GM12878 (cell line): ENCODE measurements around the gene NT5M. TPM values are rescaled to one million over a fixed set of nuclear protein-coding genes. Genes with fewer than 3 reads are reported as not detected.
"Not testable (repeated sequence)": the region's sequence is repeated elsewhere in the genome, so short reads cannot be mapped to it uniquely, and the experiment has no call there.

Source experiments
- ATAC-seq: fragments of 200-7000 bp; cut with Tn5 transposase; 3 replicates; pipeline ENCODE4 v1.9.1; 2020; ENCODE audit warnings: mild to moderate bottlenecking, moderate library complexity
- BruUV-seq: library from RNA; stranded (reverse); fragments of 400-500 nt; replicated peaks from 2 replicates; lab custom pipeline; 2021; lab: Mats Ljungman, UMichigan
- CTCF ChIA-PET: fragments of 300-600 bp; sonication (Branson Sonifier 250); formaldehyde crosslinking; extraction: SDS; loops from one replicate; lab custom pipeline; 2021; ENCODE audit warnings: inconsistent platforms; lab: Yijun Ruan, JAX
- POLR2A ChIA-PET: fragments of 350-600 bp; formaldehyde crosslinking; extraction: SDS; loops from one replicate; lab custom pipeline; 2021; ENCODE audit warnings: inconsistent platforms; lab: Charles Lee
- RAD21 ChIA-PET: fragments of 300-600 bp; sonication (Branson Sonifier 250); formaldehyde crosslinking; loops from one replicate; lab custom pipeline; 2023; ENCODE audit warnings: antibody characterized with exemption; ENCODE audit not compliant: unreplicated experiment; lab: Charles Lee
- SMC1A ChIA-PET: fragments of 300-600 bp; sonication (Branson Sonifier 250); formaldehyde crosslinking; loops from one replicate; lab custom pipeline; 2023; ENCODE audit not compliant: unreplicated experiment, uncharacterized antibody; lab: Charles Lee
- DNase-seq: peaks from one replicate; pipeline ENCODE4 v3.0.0-alpha.2; 2011; ENCODE audit warnings: low read depth, low spot score
- FAIRE-seq: peaks from 3 replicates; lab custom pipeline; 2011; peaks lifted over from hg19 to GRCh38; lab: Jason Lieb, UNC
- H2AFZ ChIP-seq: 2 replicates; pipeline ENCODE4 v1.6.0; 2011; ENCODE audit warnings: low read depth, low read length, control low read depth; ENCODE audit not compliant: control insufficient read depth
- H3K27ac ChIP-seq: 2 replicates; pipeline ENCODE4 v1.5.1; 2011; ENCODE audit warnings: control low read depth; ENCODE audit not compliant: control insufficient read depth, insufficient read depth
- H3K27me3 ChIP-seq, 2 experiments: replicated peaks in 1 of 2; 2 replicates each; pipeline versions ENCODE4 v1.6.0 to v1.6.1; 2011; ENCODE audit warnings: low read length in 1 of 2; ENCODE audit not compliant: control insufficient read depth in 2 of 2, insufficient read depth in 2 of 2
- H3K36me3 ChIP-seq, 2 experiments: 2 replicates each; pipeline ENCODE4 v1.5.1; 2011; ENCODE audit warnings: low read length in 1 of 2; ENCODE audit not compliant: control insufficient read depth in 2 of 2, insufficient read depth in 2 of 2
- H3K4me1 ChIP-seq: 2 replicates; pipeline ENCODE4 v1.6.1; 2011; ENCODE audit warnings: mild to moderate bottlenecking, low read length, moderate library complexity, mixed read lengths; ENCODE audit not compliant: control insufficient read depth, insufficient read depth
- H3K4me2 ChIP-seq: 2 replicates; pipeline ENCODE4 v1.6.0; 2011; ENCODE audit warnings: control low read depth; ENCODE audit not compliant: control insufficient read depth, insufficient read depth
- H3K4me3 ChIP-seq: fragments of 200-600 bp; sonication (generic); 2 replicates; pipeline ENCODE4 v1.5.1; 2016
- H3K79me2 ChIP-seq: 2 replicates; pipeline ENCODE4 v1.6.0; 2011; ENCODE audit warnings: low read length; ENCODE audit not compliant: control insufficient read depth, insufficient read depth
- H3K9ac ChIP-seq: 2 replicates; pipeline ENCODE4 v1.8.0; 2011; ENCODE audit warnings: low read length, control low read depth, mixed read lengths; ENCODE audit not compliant: control insufficient read depth, insufficient read depth
- H3K9me3 ChIP-seq: replicated peaks from 3 replicates; pipeline ENCODE4 v1.5.1; 2011; ENCODE audit warnings: mild to moderate bottlenecking, low read length; ENCODE audit not compliant: control insufficient read depth, insufficient read depth
- H4K20me1 ChIP-seq: 2 replicates; pipeline ENCODE4 v1.6.0; 2011; ENCODE audit not compliant: control insufficient read depth, insufficient read depth
- EP300 ChIP-seq, 2 experiments: fragments of 150-350 bp in 1 of 2; IDR thresholded peaks; 2 replicates each; pipeline ENCODE4 v1.6.1; 2011 to 2012; ENCODE audit warnings: low read depth in 2 of 2, low read length in 2 of 2, borderline replicate concordance in 1 of 2, improper control_type of control experiment in 1 of 2, inconsistent platforms in 1 of 2; ENCODE audit not compliant: control insufficient read depth in 1 of 2
- IKZF1 ChIP-seq: fragments of 450-650 bp; conservative IDR thresholded peaks from 2 replicates; pipeline ENCODE4 v1.6.1; 2017; ENCODE audit warnings: antibody characterized with exemption, mild to moderate bottlenecking
- WGBS: methylation state at CpG from one replicate; pipeline ENCODE4 v1.1.6; 2016; ENCODE audit warnings: low lambda C conversion rate; ENCODE audit not compliant: insufficient replicate concordance, insufficient coverage; ENCODE audit errors: missing lambda C conversion rate; 5-methylcytosine and 5-hydroxymethylcytosine counted together
- in situ Hi-C: fragments of 300-500 bp; cut with MboI; formaldehyde crosslinking; loops from 9 replicates; pipeline ENCODE4 v1.14.3; 2018; ENCODE audit warnings: mixed read lengths
- intact Hi-C: fragments of 100-400 bp; cut with micrococcal nuclease; formaldehyde crosslinking; loops from one replicate; pipeline ENCODE4 v1.14.2; 2022; ENCODE audit not compliant: unreplicated experiment
- polyA plus RNA-seq, 11 experiments: library from polyadenylated mRNA; depleted of rRNA in 4 of 11; unstranded in 6 of 11; stranded (reverse) in 5 of 11; fragments of >200 nt; fragmentation: Nextera tagmentation in 4 of 11; fragmentation: Illumina TruSeq in 1 of 11; extraction: Ambion mirVana in 4 of 11; extraction: Trizol in 1 of 11; gene quantifications; 1 replicate in 1 of 11; 2 replicates in 10 of 11; pipeline versions ENCODE4 v1.2.1 to v1.2.3, GENCODE V29; 2011 to 2016; ENCODE audit warnings: inconsistent platforms in 2 of 11, missing spikeins in 2 of 11, low read depth in 1 of 11
- total RNA-seq, 4 experiments: library from RNA; depleted of rRNA in 3 of 4; stranded (reverse); fragments of >200 nt in 3 of 4; fragmentation: Illumina TruSeq in 1 of 4; extraction: Trizol in 1 of 4; gene quantifications; 2 replicates each; pipeline versions ENCODE4 v1.2.1 to v1.2.3, GENCODE V29; 2013 to 2021

NT5M gene
- total and polyA plus RNA-seq, 10 of the 15 experiments (the other 5 are each of a cell fraction or from before 2014, with no cell fraction given) = 0.18 to 14.1 (median 2.9) TPM

DNA sequence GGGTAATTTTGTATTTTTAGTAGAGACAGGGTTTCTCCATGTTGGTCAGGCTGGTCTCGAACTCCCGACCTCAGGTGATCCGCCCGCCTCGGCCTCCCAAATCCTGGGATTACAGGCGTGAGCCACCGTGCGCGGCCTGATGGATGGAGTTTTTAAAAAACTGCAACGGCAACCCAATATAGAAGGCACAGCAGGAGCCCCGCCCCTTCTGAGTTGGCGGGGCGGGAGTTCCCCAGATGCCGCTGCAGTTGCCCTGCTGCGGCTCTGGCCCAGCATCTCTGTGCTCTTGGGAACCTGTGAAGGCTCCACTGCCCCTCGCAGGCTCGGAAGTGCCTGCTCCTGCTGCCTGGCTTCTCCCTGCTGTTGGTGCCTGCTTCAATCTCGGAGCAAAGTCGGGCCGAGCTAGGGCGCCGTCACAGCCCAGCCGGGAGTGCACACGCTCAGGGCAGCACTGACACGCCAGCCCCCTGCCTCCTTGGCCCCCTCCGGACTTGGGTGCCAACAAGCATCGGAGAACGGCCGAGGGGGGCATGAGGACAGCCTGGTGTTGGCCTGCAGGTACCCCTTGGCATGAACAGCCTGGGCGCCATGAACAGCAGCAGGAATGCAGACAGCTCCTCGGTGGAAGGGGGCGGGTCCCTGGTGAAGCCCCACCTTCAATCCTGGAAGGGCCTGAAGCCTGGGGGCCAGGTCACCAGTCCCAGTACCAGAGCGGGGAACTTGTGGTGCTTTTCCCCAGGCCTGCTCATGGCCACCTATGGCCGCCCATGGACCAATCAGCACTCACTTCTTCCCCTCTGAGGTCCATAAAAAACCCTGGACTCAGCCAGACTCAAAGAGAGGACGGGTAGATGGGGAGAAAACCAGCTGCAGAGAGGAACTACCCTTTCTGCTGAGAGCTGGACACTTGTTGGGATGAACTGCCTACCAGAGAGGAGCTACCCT is 2.3 kb upstream of the NT5M start:
- CTCF ChIA-PET = interaction anchor here (1.3 kb wide), 1 partner anchor 12 kb away, joined by 3 read pairs; no protein-coding TSS in a partner anchor
- FAIRE-seq = no peak
- H2AFZ ChIP-seq = peak overlapping the region; percentile 86
- H3K27ac ChIP-seq = no peak overlapping the region
- WGBS = 20% methylated on average over 35 of the region's 35 CpGs
- no peaks in the 10 kb centered on the region for H4K20me1 ChIP-seq
- no peak for TF ChIP-seq EP300 (IDR thresholded peaks at IDR 0.05; ENCODE audit: borderline replicate concordance in 1 of 2, control insufficient read depth in 1 of 2, low read depth in 2 of 2, low read length in 2 of 2)
- TF ChIP-seq IKZF1 = peak; percentile 45; the same call in 1 of the 2 replicates
- TF ChIP-seq, all 136 proteins: peak for 1
- POLR2A ChIA-PET = interaction anchor here (0.6 to 1.4 kb wide), 4 partner anchors 10 to 57 kb away, joined by 3 read pairs; partner anchors contain the start of gene COPS3
- SMC1A ChIA-PET = interaction anchor here (0.6 to 1.9 kb wide), 8 partner anchors 9 to 309 kb away, joined by 3 to 4 read pairs (median 3); partner anchors contain the start of gene COPS3
- in situ Hi-C loops = no loop called here
- H3K4me1 ChIP-seq = peaks cover 37% of the 10 kb centered on the region
- intact Hi-C loops = loop anchor here (10.0 kb wide), 1 partner anchor 96 kb away; the partner anchor contains the start of gene PLD6
- H3K27me3 ChIP-seq = no peaks in the 10 kb centered on the region
- DNase-seq = no peak
- BruUV-seq = no TSS peak
- H3K36me3 ChIP-seq = no peaks in the 10 kb centered on the region
- no peaks in the 10 kb centered on the region for H3K9me3 ChIP-seq
- H3K79me2 ChIP-seq = peaks cover 4% of the 10 kb centered on the region
- RAD21 ChIA-PET = interaction anchor here (1.1 to 1.5 kb wide), 2 partner anchors 12 to 27 kb away, joined by 3 to 4 read pairs; no protein-coding TSS in a partner anchor
- H3K4me2 ChIP-seq = peak overlapping the region; percentile 89
- peak overlapping the region; percentile 60; the same call in 1 of the 2 replicates for H3K4me3 ChIP-seq
- H3K9ac ChIP-seq = peak overlapping the region; percentile 41; the same call in 1 of the 2 replicates
- ATAC-seq = peak; percentile 67

GRCh38 chr17:17301659-17302058 is 1.5 kb upstream of the NT5M start:
- H3K9ac ChIP-seq, H3K27ac ChIP-seq, DNase-seq, H3K36me3 ChIP-seq, ATAC-seq, H3K79me2 ChIP-seq, H4K20me1 ChIP-seq, H2AFZ ChIP-seq, H3K4me3 ChIP-seq, FAIRE-seq, BruUV-seq, H3K4me2 ChIP-seq, in situ Hi-C loops, H3K27me3 ChIP-seq, H3K9me3 ChIP-seq: not testable (repeated sequence)
- intact Hi-C loops = loop anchor here (10.0 kb wide), 1 partner anchor 97 kb away; the partner anchor contains the start of gene PLD6
- peaks cover 37% of the 10 kb centered on the region for H3K4me1 ChIP-seq
- RAD21 ChIA-PET = interaction anchor here (1.1 to 1.5 kb wide), 2 partner anchors 11 to 28 kb away, joined by 3 to 4 read pairs; no protein-coding TSS in a partner anchor
- SMC1A ChIA-PET = interaction anchor here (0.8 to 1.9 kb wide), 4 partner anchors 9 to 193 kb away, joined by 3 to 4 read pairs (median 4); partner anchors contain the start of gene COPS3
- POLR2A ChIA-PET = interaction anchor here (0.6 to 1.4 kb wide), 3 partner anchors 11 to 21 kb away, joined by 3 read pairs; partner anchors contain the start of gene COPS3
- WGBS = 92% methylated on average over 11 of the region's 11 CpGs
- CTCF ChIA-PET = interaction anchor here (1.3 kb wide), 1 partner anchor 11 kb away, joined by 3 read pairs; no protein-coding TSS in a partner anchor
